Activated CD8-positive, alpha-beta T cell treated with anti-CD3 and anti-CD28 coated beads, Interleukin-2, amount 10 ng/mL, durations not matched to agents 7 days and 5 days (primary cell): ENCODE measurements around the gene SMIM29. TPM values are rescaled to one million over a fixed set of nuclear protein-coding genes. Genes with fewer than 3 reads are reported as not detected.
A peak's percentile ranks its signal among the peaks of the same experiment; 100 is the strongest.

ENCODE experiments used
- ATAC-seq: fragments of 150-1000 bp; cut with Tn5 transposase; one replicate; pipeline ENCODE4 v1.10.0; 2021; ENCODE audit warnings: moderate library complexity
- CTCF ChIA-PET: fragments of 350-600 bp; sonication (Branson Sonifier 250); formaldehyde crosslinking; loops from one replicate; lab custom pipeline; 2021; ENCODE audit warnings: antibody characterized with exemption; lab: Charles Lee
- POLR2A ChIA-PET: fragments of 350-600 bp; sonication (Branson Sonifier 250); formaldehyde crosslinking; loops from one replicate; lab custom pipeline; 2021; ENCODE audit warnings: antibody characterized with exemption; lab: Charles Lee
- DNase-seq: peaks from one replicate; pipeline ENCODE4 v3.0.0-alpha.2; 2020
- H3K27ac Mint-ChIP-seq: one replicate; pipeline ENCODE4 v1.8.0; 2021; ENCODE audit warnings: mild to moderate bottlenecking, mixed read lengths
- H3K27me3 Mint-ChIP-seq: one replicate; pipeline ENCODE4 v1.8.0; 2021; ENCODE audit warnings: low read depth, mixed read lengths
- H3K36me3 Mint-ChIP-seq: one replicate; pipeline ENCODE4 v1.8.0; 2021; ENCODE audit warnings: low read depth, mixed read lengths
- H3K4me1 Mint-ChIP-seq: one replicate; pipeline ENCODE4 v1.8.0; 2021; ENCODE audit warnings: low read depth, mixed read lengths
- H3K4me3 Mint-ChIP-seq: one replicate; pipeline ENCODE4 v1.8.0; 2021; ENCODE audit warnings: mild to moderate bottlenecking, mixed read lengths
- H3K9me3 Mint-ChIP-seq: one replicate; pipeline ENCODE4 v1.8.0; 2022; ENCODE audit warnings: mixed read lengths; ENCODE audit not compliant: insufficient read depth
- total RNA-seq, 2 experiments: library from RNA; stranded (reverse); gene quantifications; one replicate each; pipeline ENCODE4 v1.2.3, GENCODE V29; 2021

SMIM29 gene
- total RNA-seq, 2 experiments from 2014 or later, result 21.3 to 26.7 TPM

- Mint-ChIP-seq H3K27me3 (no peaks in the 10 kb centered on the region), H3K9me3 (no peaks in the 10 kb centered on the region), H3K4me1 (peaks cover 26% of the 10 kb centered on the region), H3K27ac (no peak overlapping the region), H3K4me3 (no peak overlapping the region), H3K36me3 (no peaks in the 10 kb centered on the region)
- POLR2A ChIA-PET, result no interaction called here
- DNase-seq (no peak), ATAC-seq (no peak)
- CTCF ChIA-PET, result interaction anchor here (1.1 kb wide), 1 partner anchor 18 kb away, joined by 4 read pairs; no protein-coding TSS in a partner anchor
These were observed 17.1 kb downstream of the SMIM29 start for GRCh38 chr6:34231566-34232336.

- no peak for DNase-seq
- no peaks in the 10 kb centered on the region for H3K27me3 Mint-ChIP-seq
- ChIA-PET POLR2A (no interaction called here), CTCF (no interaction called here)
- ATAC-seq, result no peak
- H3K4me3 Mint-ChIP-seq, result no peak overlapping the region
- H3K9me3 Mint-ChIP-seq, result no peaks in the 10 kb centered on the region
- no peak overlapping the region for H3K27ac Mint-ChIP-seq
- H3K36me3 Mint-ChIP-seq, result no peaks in the 10 kb centered on the region
- H3K4me1 Mint-ChIP-seq, result peaks cover 29% of the 10 kb centered on the region
These were observed 18.0 kb downstream of the SMIM29 start for GRCh38 chr6:34230653-34231371.

- no peak for DNase-seq
- H3K36me3 Mint-ChIP-seq, result no peaks in the 10 kb centered on the region
- H3K27me3 Mint-ChIP-seq, result no peaks in the 10 kb centered on the region
- ChIA-PET POLR2A (no interaction called here), CTCF (interaction anchor here (0.8 to 1.6 kb wide), 2 partner anchors 17 to 34 kb away, joined by 3 to 4 read pairs; no protein-coding TSS in a partner anchor)
- no peak for ATAC-seq
- H3K27ac Mint-ChIP-seq, result no peak overlapping the region
- peaks cover 29% of the 10 kb centered on the region for H3K4me1 Mint-ChIP-seq
- no peaks in the 10 kb centered on the region for H3K9me3 Mint-ChIP-seq
- no peak overlapping the region for H3K4me3 Mint-ChIP-seq
These were observed 18.9 kb downstream of the SMIM29 start for GRCh38 chr6:34229877-34230276.

GRCh38 chr6:34227761-34228421 lies 20.9 kb downstream of the SMIM29 start:
- Mint-ChIP-seq H3K9me3 (no peaks in the 10 kb centered on the region), H3K4me3 (no peak overlapping the region), H3K27me3 (no peaks in the 10 kb centered on the region), H3K27ac (peak overlapping the region; percentile 30), H3K36me3 (no peaks in the 10 kb centered on the region), H3K4me1 (peaks cover 38% of the 10 kb centered on the region)
- ATAC-seq (no peak), DNase-seq (no peak)
- CTCF ChIA-PET, result no interaction called here
- POLR2A ChIA-PET, result interaction anchor here (2.2 kb wide), 1 partner anchor 9 kb away, joined by 21 read pairs; the partner anchor contains the start of gene HMGA1

- Mint-ChIP-seq H3K9me3 (no peaks in the 10 kb centered on the region), H3K27ac (no peak overlapping the region), H3K36me3 (no peaks in the 10 kb centered on the region), H3K27me3 (no peaks in the 10 kb centered on the region), H3K4me3 (no peak overlapping the region), H3K4me1 (peaks cover 40% of the 10 kb centered on the region)
- ATAC-seq, result no peak
- ChIA-PET POLR2A (interaction anchor here (0.5 to 2.2 kb wide), 3 partner anchors 10 to 1117 kb away, joined by 3 to 21 read pairs (median 5); partner anchors contain the start of gene HMGA1), CTCF (interaction anchor here (1.1 to 1.4 kb wide), 3 partner anchors 21 to 31 kb away, joined by 3 to 5 read pairs (median 4); no protein-coding TSS in a partner anchor)
- no peak for DNase-seq
These were observed 21.8 kb downstream of the SMIM29 start for GRCh38 chr6:34226731-34227586.

GRCh38 chr6:34226066-34226465 lies 22.7 kb downstream of the SMIM29 start:
- H3K4me1 Mint-ChIP-seq, result peaks cover 40% of the 10 kb centered on the region
- H3K27ac Mint-ChIP-seq, result no peak overlapping the region
- no peaks in the 10 kb centered on the region for H3K36me3 Mint-ChIP-seq
- ChIA-PET CTCF (interaction anchor here (1.1 to 1.4 kb wide), 3 partner anchors 22 to 30 kb away, joined by 3 to 5 read pairs (median 4); no protein-coding TSS in a partner anchor), POLR2A (interaction anchor here (0.5 to 2.2 kb wide), 2 partner anchors 10 to 1117 kb away, joined by 3 to 21 read pairs (median 4); partner anchors contain the start of gene HMGA1)
- ATAC-seq, result no peak
- no peaks in the 10 kb centered on the region for H3K27me3 Mint-ChIP-seq
- no peak for DNase-seq
- no peaks in the 10 kb centered on the region for H3K9me3 Mint-ChIP-seq
- no peak overlapping the region for H3K4me3 Mint-ChIP-seq

GRCh38 chr6:34225551-34225950 lies 23.3 kb downstream of the SMIM29 start:
- no peaks in the 10 kb centered on the region for H3K9me3 Mint-ChIP-seq
- no peak overlapping the region for H3K4me3 Mint-ChIP-seq
- DNase-seq (no peak), ATAC-seq (no peak)
- H3K4me1 Mint-ChIP-seq, result peaks cover 40% of the 10 kb centered on the region
- ChIA-PET CTCF (interaction anchor here (1.4 kb wide), 1 partner anchor 24 kb away, joined by 4 read pairs; no protein-coding TSS in a partner anchor), POLR2A (interaction anchor here (0.9 kb wide), 1 partner anchor 11 kb away, joined by 4 read pairs; the partner anchor contains the start of gene HMGA1)
- H3K36me3 Mint-ChIP-seq, result no peaks in the 10 kb centered on the region
- H3K27ac Mint-ChIP-seq, result peak overlapping the region; percentile 20
- no peaks in the 10 kb centered on the region for H3K27me3 Mint-ChIP-seq

GRCh38 chr6:34223956-34224940 lies 24.6 kb downstream of the SMIM29 start:
- peak overlapping the region; percentile 81 for H3K27ac Mint-ChIP-seq
- CTCF ChIA-PET, result interaction anchor here (0.8 to 1.7 kb wide), 8 partner anchors 9 to 513 kb away, joined by 3 to 7 read pairs (median 4); no protein-coding TSS in a partner anchor
- ATAC-seq (peak; percentile 98), DNase-seq (peak; percentile 94)
- H3K4me3 Mint-ChIP-seq, result peak overlapping the region; percentile 62
- peaks cover 3% of the 10 kb centered on the region for H3K27me3 Mint-ChIP-seq
- POLR2A ChIA-PET, result interaction anchor here (1.0 to 2.4 kb wide), 7 partner anchors 10 to 202 kb away, joined by 3 to 42 read pairs (median 4); partner anchors contain the start of genes HMGA1, RPS10 and SMIM29
- H3K36me3 Mint-ChIP-seq, result no peaks in the 10 kb centered on the region
- peaks cover 36% of the 10 kb centered on the region for H3K4me1 Mint-ChIP-seq
- H3K9me3 Mint-ChIP-seq, result no peaks in the 10 kb centered on the region

GRCh38 chr6:34223381-34223955 lies 25.3 kb downstream of the SMIM29 start:
- DNase-seq, result no peak
- Mint-ChIP-seq H3K9me3 (no peaks in the 10 kb centered on the region), H3K27me3 (peaks cover 5% of the 10 kb centered on the region), H3K4me1 (peaks cover 36% of the 10 kb centered on the region), H3K36me3 (no peaks in the 10 kb centered on the region), H3K4me3 (peak overlapping the region; percentile 36), H3K27ac (peak overlapping the region; percentile 73)
- no peak for ATAC-seq
- ChIA-PET CTCF (interaction anchor here (0.8 to 1.7 kb wide), 8 partner anchors 9 to 512 kb away, joined by 3 to 7 read pairs (median 4); no protein-coding TSS in a partner anchor), POLR2A (interaction anchor here (0.6 to 2.4 kb wide), 9 partner anchors 10 to 203 kb away, joined by 3 to 42 read pairs (median 4); partner anchors contain the start of genes HMGA1, RPS10 and SMIM29)
